ENCODE results near the gene NFATC2.

The NFATC2 gene

DNA sequence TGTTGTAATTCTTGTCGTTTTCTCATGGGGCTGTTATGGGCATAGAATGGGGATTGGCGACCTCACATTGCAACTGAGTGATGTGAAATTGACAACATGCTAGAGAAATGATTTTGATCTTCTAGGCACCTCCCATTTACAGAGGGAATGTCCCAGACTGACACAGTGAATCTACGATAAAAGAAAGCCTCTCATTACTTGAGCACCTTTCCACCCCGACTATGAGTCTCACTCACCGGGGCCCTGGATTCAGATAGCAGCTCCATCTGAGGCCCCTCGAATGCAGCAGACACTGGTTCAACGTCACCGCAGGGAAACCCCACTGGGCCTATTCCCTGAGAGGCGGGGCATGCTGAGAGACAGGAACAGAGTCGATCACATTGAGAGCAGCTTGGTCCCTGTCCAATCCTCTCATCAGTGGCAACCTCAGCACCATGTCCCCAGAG lies 49.1 kb downstream of the NFATC2 start:
- peaks cover 27% of the 10 kb centered on the region; the same call in 1 of the 2 replicates for H3K36me3 ChIP-seq (ENCODE audit: insufficient read depth, low read length)
- no peak overlapping the region for H2AFZ ChIP-seq (ENCODE audit: low read length)
- no peaks in the 10 kb centered on the region for H3K27me3 ChIP-seq (ENCODE audit: insufficient read depth, low read length, poor library complexity, severe bottlenecking)
- H3K9me3 ChIP-seq (ENCODE audit: insufficient read depth, low read depth, low read length) = no peaks in the 10 kb centered on the region
- H3K4me2 ChIP-seq (ENCODE audit: low read depth, low read length, poor library complexity, severe bottlenecking) = no peak overlapping the region
- peaks cover 51% of the 10 kb centered on the region for H3K79me2 ChIP-seq (ENCODE audit: insufficient read depth, low read length)
- no peak for TF ChIP-seq EZH2phosphoT487 (IDR thresholded peaks at IDR 0.05; ENCODE audit: borderline replicate concordance)
- TF ChIP-seq CTCF (conservative IDR thresholded peaks at IDR 0.05; ENCODE audit: low read length) = no peak
- H3K4me1 ChIP-seq (ENCODE audit: insufficient read depth, low read length, poor library complexity, severe bottlenecking) = peaks cover 39% of the 10 kb centered on the region
- H4K20me1 ChIP-seq (ENCODE audit: insufficient read depth, low read length, poor library complexity, severe bottlenecking) = peaks cover 8% of the 10 kb centered on the region
- H3F3A ChIP-seq (ENCODE audit: low read depth) = no peaks in the 10 kb centered on the region
- no peak overlapping the region for H3K4me3 ChIP-seq (ENCODE audit: low read length, poor library complexity, severe bottlenecking)
- no peaks in the 10 kb centered on the region for H3K9me2 ChIP-seq (replicated peaks; ENCODE audit: low read depth, low read length)
- H3K9ac ChIP-seq (ENCODE audit: low read depth, low read length, poor library complexity, severe bottlenecking) = no peak overlapping the region

DNA sequence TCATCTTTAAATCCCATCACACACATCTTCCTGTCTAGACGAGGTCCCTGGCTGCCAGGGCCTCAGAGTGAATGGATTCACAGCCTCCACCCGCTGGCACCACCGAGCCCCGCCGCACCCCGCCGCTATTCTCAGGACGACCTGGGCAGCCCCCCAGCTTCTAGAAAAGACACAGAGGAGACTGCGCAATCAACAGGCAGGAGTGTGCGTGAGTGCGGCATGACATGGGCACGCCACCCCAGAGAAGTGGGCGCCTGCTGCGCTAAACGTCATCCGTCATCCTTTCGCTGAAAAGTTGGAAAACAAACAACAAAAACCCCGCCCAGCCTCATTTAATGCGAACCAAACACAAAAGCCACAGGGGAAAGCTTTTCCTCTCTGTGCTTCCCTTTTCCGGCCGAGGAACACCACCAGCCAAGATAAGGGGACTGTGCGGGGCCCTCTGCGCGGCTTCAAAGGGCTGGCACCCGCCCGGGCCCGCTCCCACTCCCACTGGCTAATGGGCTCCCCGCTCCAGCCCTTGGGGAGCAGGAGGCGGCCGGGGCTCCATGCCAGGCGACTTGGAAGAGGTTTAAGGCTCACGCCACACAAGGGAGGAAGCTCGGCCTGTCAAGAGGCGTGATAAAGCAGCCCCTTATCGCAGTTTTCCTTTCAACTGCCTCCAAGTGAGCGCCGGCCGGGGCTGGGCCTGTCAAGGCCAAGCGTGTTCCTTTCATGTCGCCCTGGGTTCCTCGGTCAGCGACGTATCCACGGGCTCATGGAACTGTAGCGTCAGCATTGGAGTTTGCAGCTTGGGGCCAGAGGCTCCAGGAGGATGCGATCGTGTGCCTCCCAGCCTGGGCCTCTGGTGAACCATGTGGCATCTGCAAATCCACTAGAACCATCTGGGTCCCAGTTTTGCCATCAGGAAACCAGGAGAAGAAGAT lies 50.1 kb downstream of the NFATC2 start:
- H3K36me3 ChIP-seq (ENCODE audit: insufficient read depth, low read length) = peaks cover 35% of the 10 kb centered on the region; the same call in 1 of the 2 replicates
- H3K4me2 ChIP-seq (ENCODE audit: low read depth, low read length, poor library complexity, severe bottlenecking) = no peak overlapping the region
- no peak overlapping the region for H2AFZ ChIP-seq (ENCODE audit: low read length)
- no peak overlapping the region for H3K4me3 ChIP-seq (ENCODE audit: low read length, poor library complexity, severe bottlenecking)
- no peaks in the 10 kb centered on the region for H3K27me3 ChIP-seq (ENCODE audit: insufficient read depth, low read length, poor library complexity, severe bottlenecking)
- H3K9me2 ChIP-seq (replicated peaks; ENCODE audit: low read depth, low read length) = no peaks in the 10 kb centered on the region
- H3F3A ChIP-seq (ENCODE audit: low read depth) = no peaks in the 10 kb centered on the region
- peaks cover 30% of the 10 kb centered on the region for H3K4me1 ChIP-seq (ENCODE audit: insufficient read depth, low read length, poor library complexity, severe bottlenecking)
- peaks cover 50% of the 10 kb centered on the region for H3K79me2 ChIP-seq (ENCODE audit: insufficient read depth, low read length)
- no peak overlapping the region for H3K9ac ChIP-seq (ENCODE audit: low read depth, low read length, poor library complexity, severe bottlenecking)
- TF ChIP-seq CTCF (conservative IDR thresholded peaks at IDR 0.05; ENCODE audit: low read length) (no peak), EZH2phosphoT487 (IDR thresholded peaks at IDR 0.05; ENCODE audit: borderline replicate concordance) (no peak)
- H4K20me1 ChIP-seq (ENCODE audit: insufficient read depth, low read length, poor library complexity, severe bottlenecking) = peaks cover 8% of the 10 kb centered on the region
- H3K9me3 ChIP-seq (ENCODE audit: insufficient read depth, low read depth, low read length) = no peaks in the 10 kb centered on the region

DNA sequence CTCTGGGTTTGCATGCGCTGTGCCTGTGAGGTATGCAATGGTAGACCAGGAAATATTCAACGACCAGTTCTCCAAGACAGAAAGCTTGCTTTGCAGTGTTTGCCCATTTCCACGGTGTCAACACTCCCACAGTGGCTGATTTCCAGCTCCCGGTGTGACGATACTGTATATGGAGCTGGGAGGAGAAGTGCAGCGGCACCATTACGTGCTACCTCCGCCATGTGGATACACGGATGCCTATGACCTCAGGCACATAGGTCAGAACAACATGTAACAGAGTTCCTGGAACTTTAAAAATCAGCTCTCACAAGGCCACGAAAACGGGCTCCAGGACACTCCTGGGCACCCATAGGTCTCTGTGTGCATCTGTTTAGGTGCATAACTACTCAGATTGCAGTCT lies 51.1 kb downstream of the NFATC2 start:
- Histone ChIP-seq H3K27me3 (ENCODE audit: insufficient read depth, low read length, poor library complexity, severe bottlenecking) (no peaks in the 10 kb centered on the region), H3K9me2 (replicated peaks; ENCODE audit: low read depth, low read length) (no peaks in the 10 kb centered on the region), H3K9me3 (ENCODE audit: insufficient read depth, low read depth, low read length) (no peaks in the 10 kb centered on the region), H3K4me3 (ENCODE audit: low read length, poor library complexity, severe bottlenecking) (no peak overlapping the region), H3K36me3 (ENCODE audit: insufficient read depth, low read length) (peaks cover 43% of the 10 kb centered on the region; the same call in 1 of the 2 replicates), H3K9ac (ENCODE audit: low read depth, low read length, poor library complexity, severe bottlenecking) (no peak overlapping the region), H2AFZ (ENCODE audit: low read length) (no peak overlapping the region), H4K20me1 (ENCODE audit: insufficient read depth, low read length, poor library complexity, severe bottlenecking) (peaks cover 8% of the 10 kb centered on the region), H3K79me2 (ENCODE audit: insufficient read depth, low read length) (peaks cover 40% of the 10 kb centered on the region), H3K4me1 (ENCODE audit: insufficient read depth, low read length, poor library complexity, severe bottlenecking) (peaks cover 19% of the 10 kb centered on the region), H3F3A (ENCODE audit: low read depth) (no peaks in the 10 kb centered on the region), H3K4me2 (ENCODE audit: low read depth, low read length, poor library complexity, severe bottlenecking) (no peak overlapping the region)
- TF ChIP-seq EZH2phosphoT487 (IDR thresholded peaks at IDR 0.05; ENCODE audit: borderline replicate concordance) = no peak
- no peak for TF ChIP-seq CTCF (conservative IDR thresholded peaks at IDR 0.05; ENCODE audit: low read length)
